ENCODE data around the gene PDE4D.
"Not testable (repeated sequence)": the region's sequence is repeated elsewhere in the genome, so short reads cannot be mapped to it uniquely, and the experiment has no call there.

The PDE4D gene

DNA sequence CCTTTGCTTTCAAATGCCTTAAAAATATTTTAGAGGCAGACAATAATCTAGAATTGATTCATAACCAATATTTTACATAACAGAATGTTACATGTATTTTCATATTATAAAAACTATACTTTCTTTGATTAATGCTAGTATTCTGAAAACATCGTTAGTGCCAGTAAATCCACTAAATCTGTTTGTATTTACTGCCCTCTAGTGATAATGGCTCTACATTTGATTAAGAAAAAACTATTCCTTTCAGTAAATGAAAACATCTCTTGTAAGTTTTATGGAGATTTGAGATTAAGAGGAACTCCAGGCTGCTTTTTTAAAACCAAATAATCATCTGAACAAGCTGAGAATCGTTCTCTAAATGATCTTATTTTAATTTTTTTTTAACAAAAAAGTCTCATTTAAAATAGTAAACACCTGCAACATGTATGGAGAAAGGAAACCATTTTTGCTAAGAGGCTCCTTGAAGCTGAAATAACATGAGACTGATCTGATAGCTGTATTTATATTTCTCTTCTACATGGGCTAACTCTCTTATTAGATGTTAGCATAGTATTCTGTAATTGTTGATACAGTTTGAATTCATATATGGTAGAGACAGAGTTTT is 886.0 kb downstream of the PDE4D start:
- no peak for DNase-seq (ENCODE audit: low read depth in 2 of 2)

DNA sequence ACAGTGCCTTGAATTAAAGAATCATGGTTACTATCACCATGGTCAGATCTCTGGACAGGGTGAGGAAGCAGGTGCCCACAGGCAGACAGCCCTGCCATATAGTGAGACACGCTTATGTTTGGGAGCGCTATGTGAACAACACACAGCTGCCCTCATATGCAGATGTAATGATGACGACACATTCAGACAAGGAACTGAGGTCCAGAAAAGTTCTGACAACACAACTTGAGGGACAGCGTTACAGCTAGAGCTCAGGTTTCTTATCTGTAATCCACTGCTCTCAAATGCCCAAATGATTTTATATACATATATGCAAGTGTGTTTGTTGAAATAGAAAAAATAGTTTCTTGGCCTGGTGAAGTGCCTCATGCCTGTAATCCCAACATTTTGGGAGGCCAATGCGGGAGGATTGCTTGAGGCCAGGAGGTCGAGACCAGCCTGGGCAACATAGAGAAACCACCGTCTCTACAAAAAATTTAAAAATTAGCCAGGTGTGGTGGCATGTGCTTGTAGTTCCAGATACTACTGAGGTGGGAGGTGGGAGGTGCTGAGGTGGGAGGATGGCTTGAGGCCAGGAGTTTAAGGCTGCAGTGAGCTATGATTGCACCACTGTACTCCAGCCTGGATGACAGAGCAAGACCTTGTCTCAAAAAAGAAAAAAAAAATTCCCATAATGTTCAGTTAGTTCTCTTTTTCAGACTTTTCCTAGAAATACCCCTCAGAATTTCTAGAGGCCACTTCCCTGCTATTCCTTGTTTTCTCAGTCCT is 887.4 kb downstream of the PDE4D start:
- no peak for DNase-seq (ENCODE audit: low read depth in 2 of 2)

GRCh38 chr5:59003641-59004040 is 889.9 kb downstream of the PDE4D start:
- DNase-seq (ENCODE audit: low read depth in 2 of 2) = no peak

- no peak for DNase-seq (ENCODE audit: low read depth in 2 of 2)
Measured at GRCh38 chr5:59003124-59003523, 890.4 kb downstream of the PDE4D start.

GRCh38 chr5:59002162-59002825 is 891.2 kb downstream of the PDE4D start:
- no peak for DNase-seq (ENCODE audit: low read depth in 2 of 2)

GRCh38 chr5:59001716-59002115 is 891.8 kb downstream of the PDE4D start:
- DNase-seq (ENCODE audit: low read depth in 2 of 2) = no peak

DNA sequence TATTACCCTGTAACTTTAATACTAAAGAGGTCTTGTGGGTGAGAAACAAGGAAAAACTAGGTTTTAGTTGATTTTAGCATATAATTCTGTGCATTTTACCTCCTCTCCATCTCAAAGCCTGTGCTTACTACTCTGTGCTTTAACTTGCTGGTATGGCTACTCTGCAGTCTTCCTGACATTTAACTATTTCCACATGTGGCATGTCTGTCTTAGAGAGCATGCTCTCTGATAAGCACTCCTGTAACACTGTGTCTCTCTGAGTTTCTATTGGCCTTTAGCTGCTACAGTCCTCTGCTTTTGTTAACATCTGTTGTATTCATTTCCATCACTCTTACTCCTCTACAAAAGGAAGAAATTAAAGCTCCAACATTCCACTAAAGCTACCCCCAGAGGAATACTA is 892.4 kb downstream of the PDE4D start:
- no peak for DNase-seq (ENCODE audit: low read depth in 2 of 2)

GRCh38 chr5:59000211-59000610 is 893.3 kb downstream of the PDE4D start:
- no peak for DNase-seq (ENCODE audit: low read depth in 2 of 2)

- DNase-seq (ENCODE audit: low read depth in 2 of 2) = no peak
Measured at GRCh38 chr5:58999804-59000203, 893.7 kb downstream of the PDE4D start.

GRCh38 chr5:58998544-58998943 is 895.0 kb downstream of the PDE4D start:
- DNase-seq (ENCODE audit: low read depth in 2 of 2) = no peak

- not testable (repeated sequence) for DNase-seq (ENCODE audit: low read depth in 2 of 2)
Measured at GRCh38 chr5:58995779-58996178, 897.7 kb downstream of the PDE4D start.

DNA sequence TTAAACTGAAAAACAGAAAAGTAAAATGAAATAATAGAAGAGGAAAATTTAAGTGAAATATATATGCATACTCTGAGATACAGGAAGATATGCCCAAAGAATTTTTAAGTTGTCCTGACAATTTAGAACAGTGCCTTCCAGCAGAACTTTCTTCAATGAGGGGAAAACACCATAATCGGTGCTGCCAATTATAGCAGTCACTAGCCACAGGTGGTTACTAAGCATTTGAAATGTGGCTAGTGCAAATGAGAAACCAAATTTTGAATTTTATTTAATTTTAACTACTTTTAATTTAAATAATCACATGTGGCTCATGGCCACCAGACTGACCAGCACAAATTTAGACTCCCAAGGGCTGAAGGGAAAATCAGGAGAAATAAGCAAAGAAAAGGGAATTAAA is 900.1 kb downstream of the PDE4D start:
- no peak for DNase-seq (ENCODE audit: low read depth in 2 of 2)

- no peak for DNase-seq (ENCODE audit: low read depth in 2 of 2)
Measured at GRCh38 chr5:58988938-58989337, 904.6 kb downstream of the PDE4D start.

- DNase-seq (ENCODE audit: low read depth in 2 of 2) = no peak
Measured at GRCh38 chr5:58987193-58987592, 906.3 kb downstream of the PDE4D start.

GRCh38 chr5:58986281-58986680 is 907.2 kb downstream of the PDE4D start:
- no peak for DNase-seq (ENCODE audit: low read depth in 2 of 2)

DNA sequence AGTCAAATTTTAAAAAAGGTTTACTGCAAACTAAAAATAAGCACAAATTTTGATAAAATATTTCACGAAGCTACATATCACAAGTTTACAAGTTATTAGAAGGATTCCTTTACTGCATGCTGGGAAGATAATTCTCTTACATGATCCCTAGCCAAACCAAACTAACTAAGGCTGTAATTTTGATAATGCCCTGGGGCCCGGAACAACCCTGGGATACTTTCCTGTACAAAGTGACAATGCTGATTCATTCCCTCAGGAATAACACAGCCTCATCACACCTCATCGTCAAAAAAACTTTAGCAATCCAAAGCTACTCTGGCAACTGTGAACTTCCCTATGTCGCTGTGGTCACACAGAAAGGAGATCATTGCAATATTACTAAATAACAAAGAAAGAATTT is 907.8 kb downstream of the PDE4D start:
- no peak for DNase-seq (ENCODE audit: low read depth in 2 of 2)

GRCh38 chr5:58985311-58985710 is 908.2 kb downstream of the PDE4D start:
- no peak for DNase-seq (ENCODE audit: low read depth in 2 of 2)

DNA sequence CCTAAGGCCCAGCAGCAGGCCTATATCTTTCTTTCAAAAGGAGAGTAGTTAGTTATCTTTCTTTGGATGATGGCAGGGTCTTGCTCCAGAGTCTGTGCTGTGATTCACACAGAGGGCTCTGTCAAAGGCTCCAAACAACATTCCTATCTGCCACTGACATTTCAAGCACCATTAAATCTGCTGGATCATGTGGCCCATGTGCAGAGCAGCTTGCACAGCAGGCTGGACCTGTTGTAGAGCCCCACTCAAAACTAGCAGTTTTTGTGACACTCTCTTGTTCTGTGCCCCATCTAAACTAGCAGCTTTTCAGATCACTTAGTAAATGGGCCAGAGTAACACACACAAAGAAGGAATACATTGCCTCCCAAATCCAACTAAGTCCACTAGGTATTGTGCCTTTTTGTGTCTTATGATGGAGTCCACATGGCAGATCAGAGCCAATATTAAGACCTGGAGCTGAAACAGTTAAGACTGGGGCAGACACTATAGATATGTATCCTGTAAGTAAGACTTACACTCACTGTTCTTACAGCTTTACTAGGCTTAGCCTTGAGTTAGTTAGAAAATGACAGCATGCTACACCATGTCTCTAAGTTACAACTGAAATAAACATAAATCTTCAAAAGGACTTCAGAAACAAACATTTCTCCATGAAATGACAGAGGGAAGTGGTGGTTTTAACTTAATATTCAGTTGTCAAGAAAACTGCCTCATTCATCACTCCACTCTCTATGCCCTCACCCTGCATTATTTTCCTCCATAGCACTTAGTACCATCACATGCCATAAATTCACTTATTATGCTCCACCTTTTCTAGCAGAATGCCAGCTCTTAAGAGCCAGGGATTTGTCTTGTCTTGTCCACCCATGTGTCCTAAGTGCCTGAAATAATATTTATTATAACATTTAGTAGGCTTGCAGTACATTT is 909.7 kb downstream of the PDE4D start:
- no peak for DNase-seq (ENCODE audit: low read depth in 2 of 2)

DNA sequence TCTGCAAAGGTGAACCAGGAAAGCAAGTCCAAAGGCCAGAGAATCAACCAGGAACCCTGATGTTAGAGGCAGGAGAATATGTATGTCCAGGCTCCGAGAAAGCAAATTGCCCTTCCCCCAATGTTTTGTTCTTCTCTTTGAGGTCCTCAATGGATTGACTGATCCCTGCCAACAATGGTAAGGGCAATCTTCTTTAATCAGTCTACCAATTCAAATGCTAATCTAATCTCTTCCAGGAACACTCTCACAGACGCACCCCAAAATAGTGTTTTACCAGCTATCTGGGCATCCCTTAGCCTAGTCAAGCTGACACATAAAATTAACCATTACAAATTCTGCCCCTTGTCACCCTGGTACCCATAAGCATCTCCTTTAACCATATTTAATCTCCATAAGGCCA is 912.6 kb downstream of the PDE4D start:
- no peak for DNase-seq (ENCODE audit: low read depth in 2 of 2)

- no peak for DNase-seq (ENCODE audit: low read depth in 2 of 2)
Measured at GRCh38 chr5:58979090-58979489, 914.4 kb downstream of the PDE4D start.

GRCh38 chr5:58974601-58975000 is 918.9 kb downstream of the PDE4D start:
- no peak for DNase-seq (ENCODE audit: low read depth in 2 of 2)

DNA sequence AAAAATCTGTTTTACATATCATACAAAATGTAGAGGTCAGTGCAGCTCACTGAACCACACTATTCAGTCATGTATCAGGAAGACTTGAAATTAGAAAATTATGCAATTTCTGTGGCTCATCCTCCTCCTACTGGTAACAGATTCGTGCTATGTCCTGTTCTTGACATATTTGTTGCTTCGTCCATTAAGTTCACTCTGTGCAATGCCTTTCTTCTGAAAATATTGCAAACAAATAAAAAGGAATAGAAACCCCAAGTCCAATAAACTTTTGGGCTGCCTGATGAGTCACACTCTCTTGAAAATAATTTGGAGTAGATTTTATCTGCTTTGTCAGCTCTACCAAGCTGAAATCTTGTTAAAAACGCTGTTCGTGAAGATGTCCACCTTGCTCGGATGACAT is 919.4 kb downstream of the PDE4D start:
- DNase-seq (ENCODE audit: low read depth in 2 of 2) = no peak
